GM21526 (cell line): ENCODE results near the gene ZCCHC7.
A peak's percentile ranks its signal among the peaks of the same experiment; 100 is the strongest.
"Not testable (repeated sequence)": the region's sequence is repeated elsewhere in the genome, so short reads cannot be mapped to it uniquely, and the experiment has no call there.

ENCODE experiments used
- ATAC-seq: cut with Tn5 transposase; IDR thresholded peaks from one replicate; pipeline ENCODE4 v1.9.1; 2021; ENCODE audit warnings: moderate library complexity; ENCODE audit not compliant: unreplicated experiment, low FRiP score

The ZCCHC7 gene

DNA sequence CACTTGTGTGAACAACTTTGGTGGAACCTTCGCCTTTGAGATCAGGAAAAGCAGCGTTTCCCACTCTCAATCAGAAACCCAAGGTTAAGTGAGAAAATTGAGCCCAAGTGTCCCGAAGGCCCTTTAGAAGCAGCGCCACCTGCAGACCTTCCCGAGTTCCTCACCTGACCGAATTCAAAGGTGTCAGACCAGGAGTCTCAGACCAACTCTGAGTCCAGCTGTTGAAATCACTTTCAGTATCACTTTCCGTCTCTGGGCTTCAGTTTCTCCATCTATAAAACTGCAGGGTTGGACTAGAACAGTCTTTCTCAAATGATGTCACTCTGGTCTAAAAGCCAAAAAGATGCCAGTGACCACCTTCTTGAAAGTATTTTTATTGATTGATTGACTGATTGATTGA, 270.4 kb downstream of the ZCCHC7 start:
- ATAC-seq: peak; percentile 72

DNA sequence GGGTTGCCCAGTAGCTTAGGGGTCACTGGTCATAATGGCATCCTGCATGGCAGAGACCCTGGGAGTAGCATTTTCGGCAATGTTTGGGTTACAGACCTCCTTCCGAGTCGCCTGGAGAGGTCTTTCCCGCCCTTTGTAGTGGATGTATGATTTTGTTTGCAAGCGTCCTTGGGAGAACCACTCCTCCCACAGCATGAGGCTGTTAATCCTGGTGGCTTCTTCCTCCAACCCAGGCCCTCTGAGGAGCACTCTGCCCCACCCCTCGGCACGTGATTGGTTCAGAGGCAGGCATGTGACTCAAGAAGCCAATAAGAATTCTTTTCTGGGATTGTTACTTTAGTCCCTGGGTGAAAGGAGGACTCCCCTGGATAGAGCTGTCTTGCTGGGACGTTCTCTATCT, 271.9 kb downstream of the ZCCHC7 start:
- ATAC-seq: no peak

DNA sequence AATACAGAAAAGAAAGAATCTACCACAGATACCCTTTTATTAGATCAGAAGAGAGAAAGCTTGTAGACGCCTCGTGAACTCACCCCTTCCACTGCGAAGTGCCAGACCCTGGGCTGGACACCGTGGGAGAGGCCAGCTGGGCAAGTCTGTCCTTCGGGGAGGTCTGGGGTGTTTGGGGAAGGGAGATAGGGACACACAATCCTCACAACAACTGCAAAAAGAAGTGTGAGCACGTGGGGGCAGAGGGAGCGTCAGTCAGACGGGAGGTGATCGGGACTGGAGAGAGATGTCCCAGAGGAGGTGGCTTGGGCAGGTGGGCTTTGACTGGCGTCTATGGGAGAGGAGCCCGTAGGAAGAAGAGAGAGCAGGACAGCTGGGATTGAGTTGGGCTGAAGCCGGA, 274.9 kb downstream of the ZCCHC7 start:
- no peak for ATAC-seq

DNA sequence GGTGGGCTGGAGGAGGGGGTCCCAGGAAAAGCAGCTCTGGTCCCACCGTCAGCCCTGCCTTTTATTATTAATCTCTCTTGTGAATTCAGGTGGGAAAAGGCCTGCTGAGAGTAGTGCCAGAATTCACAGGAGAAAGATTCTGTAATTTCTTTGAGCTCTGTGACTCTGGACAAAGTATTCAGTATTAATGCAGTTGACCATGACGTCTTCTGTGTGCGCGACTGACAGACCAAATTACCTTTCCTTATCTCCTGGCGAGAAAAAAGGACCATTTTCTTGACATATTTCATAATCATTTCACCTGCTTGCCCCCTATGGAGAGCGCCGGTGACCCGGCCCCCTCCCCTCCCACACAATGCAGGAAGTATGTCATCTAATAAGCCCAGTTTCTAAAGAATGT, 275.3 kb downstream of the ZCCHC7 start:
- no peak for ATAC-seq

DNA sequence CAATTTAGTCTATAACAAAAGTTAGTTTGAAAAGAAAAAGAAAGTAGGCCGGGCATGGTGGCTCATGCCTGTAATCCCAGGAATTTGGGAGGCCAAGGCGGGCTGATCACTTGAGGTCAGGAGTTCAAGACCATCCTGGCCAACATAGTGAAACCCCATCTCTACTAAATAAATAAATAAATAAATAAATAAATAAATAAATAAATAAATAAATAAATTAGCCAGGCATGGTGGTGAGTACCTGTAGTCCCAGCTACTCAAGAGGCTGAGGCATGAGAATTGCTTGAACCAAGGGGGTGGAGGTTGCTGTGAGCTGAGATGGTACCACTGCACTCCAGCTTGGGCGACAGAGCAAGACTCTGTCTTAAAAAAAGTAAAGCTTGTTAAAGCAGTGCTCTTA, 277.6 kb downstream of the ZCCHC7 start:
- not testable (repeated sequence) for ATAC-seq

DNA sequence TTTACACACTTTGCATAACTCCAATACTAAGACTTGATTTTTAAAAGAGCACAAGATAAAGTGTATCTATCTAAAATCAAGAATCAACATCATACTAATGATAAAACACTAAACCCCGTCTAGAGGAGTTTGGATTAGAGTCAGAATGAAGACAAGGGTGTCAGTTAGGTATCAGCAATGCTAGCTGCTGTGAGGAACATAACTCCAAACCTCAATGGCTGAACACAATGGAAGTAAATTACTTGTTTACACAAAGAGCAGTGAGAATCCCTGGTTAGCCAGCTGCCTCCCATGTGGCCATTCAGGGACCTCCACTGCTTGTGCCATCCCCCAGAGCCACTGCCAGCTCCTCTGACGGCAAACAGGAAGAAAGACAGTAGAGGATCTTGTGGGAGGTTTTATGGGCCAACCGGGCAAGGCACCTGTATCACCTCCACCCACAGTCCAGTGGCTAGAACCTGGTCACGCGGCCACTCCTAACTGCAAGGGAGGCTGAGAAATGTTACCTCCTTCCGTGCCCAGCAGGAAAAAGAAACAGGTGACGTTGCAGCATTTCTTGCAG, 278.2 kb downstream of the ZCCHC7 start:
- no peak for ATAC-seq

DNA sequence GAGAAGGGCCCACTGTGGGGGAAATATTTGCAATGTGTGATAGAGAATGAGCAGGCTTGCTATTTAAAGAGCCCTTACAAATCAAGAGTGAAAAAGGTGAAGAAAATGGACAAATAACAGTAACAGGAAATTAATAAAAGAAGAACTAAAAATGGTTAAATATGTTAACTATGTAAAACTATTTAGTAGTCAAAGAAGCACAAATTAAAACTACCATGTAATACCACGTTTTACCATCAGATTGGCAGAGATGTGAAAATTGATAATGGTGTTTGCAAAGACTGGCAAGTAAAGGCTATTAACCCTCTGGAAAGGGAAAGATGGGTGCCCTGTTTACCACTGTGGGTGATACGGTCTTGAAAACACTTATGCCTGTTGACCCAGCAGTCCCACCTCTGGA, 279.0 kb downstream of the ZCCHC7 start:
- ATAC-seq: no peak

DNA sequence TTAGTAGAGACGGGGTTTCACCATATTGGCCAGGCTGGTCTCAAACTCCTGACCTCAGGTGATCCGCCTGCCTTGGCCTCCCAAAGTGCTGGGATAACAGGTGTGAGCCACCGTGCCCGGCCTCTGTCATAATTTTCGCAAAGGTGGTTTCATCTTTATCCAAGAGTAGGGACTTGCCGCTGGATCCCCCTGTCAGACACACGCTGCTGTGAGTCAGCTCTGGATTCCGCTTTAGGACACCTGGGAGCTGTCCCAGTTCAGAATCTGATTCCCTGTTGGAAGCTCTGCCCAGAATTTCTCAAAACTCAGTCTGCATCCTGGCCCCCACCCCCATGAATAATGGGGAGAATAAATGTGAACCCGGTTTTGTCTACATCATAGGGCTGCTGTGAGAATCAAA, 284.2 kb downstream of the ZCCHC7 start:
- no peak for ATAC-seq

DNA sequence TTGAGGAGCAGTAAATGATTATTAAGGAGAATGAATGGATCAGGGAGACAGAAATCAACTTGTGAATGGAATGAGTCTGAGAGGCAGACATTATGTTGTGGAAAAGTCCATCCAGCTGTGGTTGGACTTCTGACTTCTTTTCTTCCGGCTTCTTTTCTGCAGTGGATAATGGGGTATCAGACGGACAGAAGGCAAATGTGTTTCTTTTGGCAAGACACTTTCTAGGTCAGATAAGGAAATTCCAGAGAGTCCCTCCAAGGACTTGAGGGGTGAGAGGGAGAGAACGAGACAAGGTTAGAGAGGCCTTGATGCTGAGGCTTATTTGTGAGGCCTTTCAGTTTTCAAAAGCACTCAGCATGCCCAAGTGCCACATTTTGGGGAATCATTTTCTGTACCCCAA, 285.0 kb downstream of the ZCCHC7 start:
- ATAC-seq: no peak

DNA sequence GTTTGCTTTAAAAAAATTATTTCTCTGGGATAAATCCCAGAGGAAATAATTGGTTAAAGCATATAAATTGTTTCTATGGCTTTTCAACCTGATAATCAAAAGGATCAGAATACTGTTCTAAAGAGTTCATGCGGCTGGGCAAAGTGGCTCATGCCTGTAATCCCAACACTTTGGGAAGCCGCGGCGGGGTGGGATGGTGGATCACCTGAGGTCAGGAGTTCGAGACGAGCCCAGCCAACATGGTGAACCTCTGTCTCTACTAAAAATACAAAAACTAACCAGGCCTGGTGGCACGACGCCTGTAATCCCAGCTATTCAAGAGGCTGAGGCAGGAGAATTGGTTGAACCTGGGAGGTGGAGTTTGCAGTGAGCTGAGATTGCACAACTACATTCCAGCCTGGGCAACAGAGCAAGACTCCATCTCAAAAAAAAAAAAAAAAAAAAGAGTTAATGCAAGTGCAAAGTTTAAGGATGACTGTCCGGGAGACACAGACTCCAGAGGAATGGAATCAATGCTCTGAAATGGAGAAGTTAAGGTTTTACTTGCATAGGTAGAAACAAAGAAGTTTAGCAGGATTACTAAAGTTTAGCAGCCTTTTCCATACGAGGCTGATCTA, 285.5 kb downstream of the ZCCHC7 start:
- no peak for ATAC-seq

DNA sequence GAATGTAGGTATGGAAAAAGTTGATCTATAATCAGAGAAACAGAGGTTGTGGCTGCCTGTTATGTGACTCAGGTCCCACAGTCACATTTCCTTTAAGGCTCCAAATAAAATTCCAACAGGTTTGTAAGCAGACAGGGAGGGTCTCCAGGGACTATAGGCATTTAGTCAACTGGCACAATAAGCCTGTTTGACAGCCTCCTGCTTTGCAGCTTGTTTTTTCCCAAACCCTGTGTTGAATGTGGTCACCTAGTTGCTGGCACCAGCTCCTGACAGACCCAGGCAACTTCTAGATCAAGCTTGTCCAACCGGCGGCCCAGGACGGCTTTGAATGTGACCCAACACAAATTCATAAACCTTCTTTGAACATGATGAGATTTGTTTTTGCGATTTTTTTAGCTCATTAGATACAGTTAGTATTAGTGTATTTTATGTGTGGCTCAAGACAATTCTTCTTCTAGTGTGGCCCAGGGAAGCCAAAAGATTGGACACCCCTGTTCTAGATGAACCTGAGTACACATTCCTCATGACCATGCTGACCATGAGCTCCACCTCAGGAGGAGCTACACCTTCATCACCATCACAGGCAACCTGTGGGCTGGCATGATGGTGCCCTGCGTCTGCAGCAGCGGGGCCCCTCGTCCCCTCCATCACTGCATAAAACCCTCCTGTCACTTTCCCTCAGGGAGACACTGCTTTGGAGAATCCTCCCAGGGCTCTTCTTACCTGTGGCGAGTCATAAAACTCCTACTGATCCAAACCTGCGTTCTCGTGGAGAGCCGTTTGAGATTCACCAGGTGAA, 286.4 kb downstream of the ZCCHC7 start:
- ATAC-seq: no peak

DNA sequence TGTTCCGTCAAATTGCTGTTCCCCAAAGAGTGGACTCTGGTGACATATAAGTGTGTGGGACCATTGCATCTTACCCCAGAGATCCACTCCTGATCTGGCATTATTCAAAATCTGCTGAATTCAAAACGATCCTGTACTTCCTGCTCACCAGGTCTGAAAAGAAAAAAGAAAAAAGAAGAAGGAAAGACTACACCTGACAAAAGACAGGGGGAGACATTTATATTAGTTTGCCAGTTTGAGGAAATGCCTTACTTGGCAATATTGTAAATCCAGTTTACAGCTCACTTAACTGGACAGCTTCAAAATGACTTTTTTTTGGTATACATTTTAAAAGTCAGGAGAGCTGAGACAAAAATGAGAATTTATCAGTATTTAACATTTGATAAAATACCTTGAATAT, 287.1 kb downstream of the ZCCHC7 start:
- ATAC-seq: no peak
